HG03520 (cell line): ENCODE measurements around the gene RTN4RL1.
"Not testable (repeated sequence)": the region's sequence is repeated elsewhere in the genome, so short reads cannot be mapped to it uniquely, and the experiment has no call there.

ENCODE experiments used
- ATAC-seq: cut with Tn5 transposase; IDR thresholded peaks from one replicate; pipeline ENCODE4 v1.9.1; 2021; ENCODE audit warnings: mild to moderate bottlenecking, moderate library complexity; ENCODE audit not compliant: unreplicated experiment

Gene RTN4RL1

GRCh38 chr17:2008332-2009126 lies 16.6 kb downstream of the RTN4RL1 start:
- ATAC-seq, result no peak

DNA sequence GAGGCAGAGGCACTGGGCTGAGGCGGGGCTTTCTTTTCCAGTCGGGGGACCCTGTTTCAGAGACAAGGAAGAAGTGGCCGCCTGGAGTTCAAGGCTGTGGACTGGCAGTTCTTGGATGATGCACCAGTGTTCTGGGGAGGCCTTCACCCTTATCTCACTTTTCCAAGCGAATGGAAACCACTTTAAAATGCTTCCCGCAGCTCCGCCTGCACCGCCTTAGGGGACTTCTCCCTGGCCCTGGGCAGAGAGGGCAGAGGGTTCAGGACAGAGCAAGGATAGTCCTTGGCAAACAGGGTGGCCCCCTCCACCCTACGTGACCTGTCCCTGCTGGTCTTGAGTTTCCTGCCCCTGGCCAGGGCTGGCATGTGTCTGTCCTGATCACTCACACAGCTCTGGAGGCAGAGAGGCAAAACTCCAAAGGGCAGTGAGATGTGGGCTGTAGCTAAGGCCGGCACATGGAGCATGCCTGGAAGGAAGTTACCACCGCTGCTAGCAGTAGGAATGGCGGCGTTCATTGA lies 20.6 kb downstream of the RTN4RL1 start:
- ATAC-seq, result no peak

DNA sequence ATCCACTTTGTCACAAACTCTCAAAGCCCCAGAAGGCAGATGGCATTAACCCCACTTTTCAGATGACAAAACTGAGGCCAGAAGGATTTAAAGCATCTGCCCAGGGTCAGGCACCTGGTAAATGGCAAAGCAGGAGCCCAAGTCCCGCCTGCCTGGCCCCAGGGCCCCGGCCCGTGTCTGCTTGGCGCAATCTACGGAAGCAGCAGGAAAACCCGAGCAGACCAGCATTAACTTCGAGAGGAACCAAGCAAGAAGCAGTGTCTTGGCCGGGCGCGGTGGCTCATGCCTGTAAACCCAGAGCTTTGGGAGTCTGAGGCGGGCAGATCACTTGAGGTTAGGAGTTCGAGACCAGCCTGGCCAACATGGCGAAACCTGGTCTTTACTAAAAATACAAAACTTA lies 21.6 kb downstream of the RTN4RL1 start:
- ATAC-seq, result no peak

DNA sequence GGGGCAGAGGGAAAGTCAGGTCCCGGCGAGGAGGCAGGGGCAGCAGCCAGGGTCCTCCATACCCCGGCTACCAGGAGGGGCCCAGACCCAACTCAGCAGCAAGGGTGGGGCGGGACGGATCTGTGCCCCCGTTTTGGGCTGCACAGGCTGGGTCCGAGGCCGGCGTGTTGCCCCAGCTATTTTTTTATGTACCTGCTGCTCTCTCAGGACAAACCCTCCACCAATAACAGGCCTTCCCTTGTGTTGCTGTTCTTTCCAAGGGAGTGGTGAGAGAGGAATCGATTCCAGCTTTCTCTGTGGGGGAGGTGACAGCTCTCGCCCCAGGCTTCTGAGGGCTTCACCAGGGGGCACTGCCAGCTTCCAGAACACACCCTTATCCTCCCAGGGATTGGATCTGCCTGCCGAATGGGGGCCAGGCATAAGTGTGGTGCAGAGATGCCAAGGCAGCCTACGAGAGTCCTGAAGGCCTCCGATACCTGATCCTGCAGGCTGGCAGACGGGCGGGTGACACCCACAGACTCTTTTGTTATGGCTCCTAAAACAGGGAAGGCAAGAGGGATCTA lies 22.3 kb downstream of the RTN4RL1 start:
- ATAC-seq, result no peak

DNA sequence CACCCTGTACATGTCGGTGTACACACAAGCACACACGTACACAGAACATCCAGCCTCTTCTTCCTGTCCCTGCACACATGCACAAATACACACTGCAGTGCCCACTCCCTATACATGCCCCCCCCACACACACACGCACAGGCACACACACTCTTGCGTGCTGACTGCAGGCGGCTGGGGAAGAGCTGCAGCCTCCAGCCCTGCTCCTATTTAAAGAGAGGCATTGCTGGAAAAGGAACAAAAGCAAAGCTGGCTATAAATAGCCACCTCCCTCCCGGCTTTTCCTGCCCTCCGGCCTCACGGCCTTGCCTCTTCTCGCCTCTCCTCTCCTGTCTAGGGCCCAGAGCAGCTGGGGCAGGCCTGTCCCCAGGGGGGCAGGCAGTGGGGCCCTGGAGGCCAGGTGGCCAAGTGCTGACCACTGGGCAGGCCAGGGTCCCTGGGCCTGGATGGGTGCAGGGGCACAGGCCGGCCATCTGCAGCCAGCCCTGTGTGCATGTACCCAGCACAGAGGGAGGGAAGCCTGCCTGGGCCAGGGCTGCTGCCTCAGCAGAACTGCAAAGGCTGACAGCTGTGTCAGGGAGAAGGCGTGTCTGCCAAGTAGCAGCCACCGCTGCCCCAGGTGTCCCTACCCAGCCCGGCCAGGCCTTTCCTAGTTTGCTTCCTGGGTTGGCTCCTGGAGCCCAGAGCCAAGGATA lies 25.4 kb downstream of the RTN4RL1 start:
- ATAC-seq, result no peak

DNA sequence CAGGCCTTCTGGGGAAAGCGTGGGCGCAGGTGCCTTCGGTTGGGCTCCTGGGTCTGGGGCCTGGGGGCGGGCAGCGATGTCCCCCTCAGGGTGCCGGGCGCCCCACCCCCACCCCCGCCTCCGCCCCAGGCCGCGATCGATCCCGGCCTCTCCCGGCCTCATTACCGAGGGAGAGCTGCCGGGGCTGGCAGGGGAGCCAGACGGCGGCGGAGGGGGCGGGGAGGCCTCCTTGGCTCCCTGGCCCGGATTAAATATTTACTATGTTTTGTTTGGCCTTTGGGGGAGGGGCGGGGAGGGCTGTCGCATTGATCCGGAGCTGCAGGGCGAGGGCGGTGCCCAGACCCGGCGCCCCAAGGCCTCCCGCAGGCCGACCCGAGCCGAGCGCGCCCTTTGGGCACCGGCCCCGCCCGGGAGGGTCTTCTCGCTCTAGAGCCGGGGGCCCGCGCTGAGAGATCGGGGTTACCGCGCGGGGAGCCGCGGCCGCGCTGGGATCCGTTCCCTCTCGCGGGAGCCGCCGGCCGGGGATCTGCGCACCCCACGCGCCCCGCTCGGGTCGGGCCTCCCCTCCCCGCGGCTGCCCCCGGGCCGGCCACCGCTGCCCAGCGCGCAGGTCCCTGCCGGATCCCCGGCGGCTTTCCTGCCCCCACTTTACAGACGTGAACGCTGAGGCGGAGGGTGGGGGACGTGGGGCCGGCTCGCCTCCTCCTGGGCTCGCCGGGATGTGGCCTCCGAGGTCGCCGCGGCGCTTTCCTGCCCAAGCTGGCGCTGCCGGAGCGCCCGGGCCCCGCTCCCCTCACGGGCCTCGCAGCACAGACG lies 27.0 kb downstream of the RTN4RL1 start:
- ATAC-seq, result no peak

DNA sequence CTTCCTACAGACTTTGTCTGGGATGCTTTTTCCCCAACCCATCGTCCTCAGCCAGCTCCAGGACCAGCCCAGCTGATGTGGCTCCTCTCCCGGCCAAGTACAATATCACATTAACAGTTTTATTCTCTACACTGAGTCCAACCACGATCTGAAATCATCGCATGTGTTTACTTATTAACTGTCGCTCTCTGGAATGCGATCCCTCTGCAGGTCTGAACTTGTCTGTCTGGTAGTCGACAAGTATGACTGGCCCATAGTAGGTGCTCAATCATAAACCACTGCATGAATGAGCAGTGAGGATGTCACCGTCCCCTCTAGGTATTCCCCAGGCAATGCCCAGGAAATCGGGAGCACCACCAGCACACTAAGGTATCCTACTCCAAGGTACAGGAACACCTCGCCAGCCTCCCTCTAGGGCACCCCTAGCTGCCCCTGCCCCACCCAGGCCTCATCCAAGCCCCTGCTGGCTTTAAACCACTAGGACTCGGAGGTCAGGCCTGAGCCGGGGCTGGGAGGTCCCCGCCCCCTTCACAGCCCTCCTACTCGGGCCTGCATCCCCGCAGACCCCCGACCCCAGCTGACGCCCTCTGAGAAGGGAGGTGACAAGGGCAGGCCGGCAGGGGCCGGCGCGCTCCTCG lies 27.7 kb downstream of the RTN4RL1 start:
- no peak for ATAC-seq

DNA sequence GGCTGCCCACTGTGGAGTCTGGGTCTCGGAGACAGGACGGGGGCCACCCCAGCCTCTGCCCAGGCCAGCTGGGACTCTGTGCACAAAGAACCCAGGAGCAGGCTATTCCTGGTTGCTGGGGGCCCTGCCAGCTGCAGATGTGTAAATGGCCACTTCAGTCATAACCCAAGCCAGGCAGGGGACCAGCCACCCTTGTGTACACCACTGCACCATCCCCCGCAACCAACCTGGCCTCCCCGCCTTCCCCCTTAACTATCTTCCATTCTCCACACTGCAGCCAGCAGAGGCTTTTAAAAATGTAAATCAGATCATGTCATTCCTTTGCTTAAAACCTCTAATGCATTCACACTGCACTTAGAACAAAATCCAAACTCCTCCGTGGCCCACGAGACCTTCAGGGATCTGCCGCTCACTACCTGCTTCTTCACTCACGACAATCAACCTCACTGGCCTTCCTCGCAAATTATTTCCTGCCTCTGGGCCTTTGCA lies 28.3 kb downstream of the RTN4RL1 start:
- ATAC-seq, result no peak

GRCh38 chr17:1995907-1996799 lies 29.0 kb downstream of the RTN4RL1 start:
- no peak for ATAC-seq

- ATAC-seq, result no peak
Observed at GRCh38 chr17:1995321-1995892, 29.7 kb downstream of the RTN4RL1 start.

GRCh38 chr17:1994707-1995106 lies 30.4 kb downstream of the RTN4RL1 start:
- no peak for ATAC-seq

DNA sequence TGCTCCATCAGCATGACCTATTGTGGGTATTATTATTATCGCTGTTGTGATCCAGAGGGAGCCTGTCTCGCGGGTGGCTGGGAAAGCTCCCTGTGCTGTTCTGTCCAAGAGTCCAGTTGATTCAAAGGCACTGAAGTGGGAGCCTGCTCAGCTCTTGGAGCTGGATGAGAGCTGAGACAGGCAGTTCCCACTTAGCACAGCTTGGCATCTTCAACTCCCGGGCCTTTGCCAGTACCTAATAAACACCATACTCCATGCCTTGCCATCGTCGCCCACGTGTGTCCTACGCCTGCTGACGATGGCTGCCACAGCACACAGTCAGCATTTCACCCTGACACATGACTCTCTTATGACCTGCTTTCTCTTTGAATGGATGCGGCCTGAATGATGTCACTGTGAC lies 32.6 kb downstream of the RTN4RL1 start:
- ATAC-seq, result no peak

DNA sequence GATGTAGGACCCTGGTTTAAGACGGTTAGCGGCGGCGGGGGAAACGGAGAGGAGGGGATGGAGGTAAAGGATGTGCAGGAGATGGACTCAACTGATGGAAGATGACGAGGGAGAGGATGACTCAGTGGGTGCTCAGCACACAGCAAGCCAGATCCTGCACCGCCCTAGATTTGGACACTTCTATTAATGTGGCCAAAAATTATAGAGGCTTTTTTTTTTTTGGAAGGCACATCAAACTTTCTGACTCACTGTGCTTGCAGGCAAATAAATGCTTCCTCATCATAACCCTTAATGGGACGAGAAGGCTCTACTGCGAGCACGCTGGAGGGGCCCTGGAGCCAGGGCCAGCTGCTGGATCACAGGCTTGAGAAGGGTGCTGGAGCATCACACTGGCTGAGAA lies 36.0 kb downstream of the RTN4RL1 start:
- ATAC-seq, result no peak

DNA sequence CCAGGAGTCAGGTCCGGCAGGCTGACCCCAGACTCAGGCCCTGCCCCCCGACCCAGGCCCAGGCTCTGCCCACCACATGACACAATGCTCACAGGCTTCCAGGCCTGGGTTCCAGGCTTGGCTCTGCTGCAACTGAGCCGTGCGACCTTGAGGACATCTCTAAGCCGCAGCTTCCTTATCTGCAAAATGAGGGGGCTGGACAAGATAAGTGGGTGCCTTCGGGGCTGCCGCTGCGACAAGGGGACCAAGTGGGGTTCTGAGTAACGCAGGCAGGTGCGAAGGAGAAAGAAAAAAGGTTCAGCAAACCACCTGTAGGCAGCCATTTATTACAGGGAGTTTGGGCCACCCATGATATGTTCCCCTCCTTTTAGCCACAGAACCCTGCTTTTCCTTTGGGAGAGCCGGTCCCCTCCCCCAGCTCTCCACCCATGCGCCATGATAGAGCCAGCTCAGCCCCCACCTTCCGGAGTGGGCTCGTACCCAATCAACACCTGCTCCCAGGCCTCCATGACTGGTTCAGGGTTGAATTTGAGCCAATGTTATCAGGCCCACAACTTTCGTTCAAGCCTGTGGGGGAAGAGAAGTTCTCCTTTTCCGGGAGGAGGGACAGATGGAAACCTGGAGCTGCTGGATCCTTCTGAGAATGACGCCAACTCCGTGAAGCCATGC lies 38.2 kb downstream of the RTN4RL1 start:
- no peak for ATAC-seq

GRCh38 chr17:1985686-1986085 lies 39.4 kb downstream of the RTN4RL1 start:
- ATAC-seq, result no peak

DNA sequence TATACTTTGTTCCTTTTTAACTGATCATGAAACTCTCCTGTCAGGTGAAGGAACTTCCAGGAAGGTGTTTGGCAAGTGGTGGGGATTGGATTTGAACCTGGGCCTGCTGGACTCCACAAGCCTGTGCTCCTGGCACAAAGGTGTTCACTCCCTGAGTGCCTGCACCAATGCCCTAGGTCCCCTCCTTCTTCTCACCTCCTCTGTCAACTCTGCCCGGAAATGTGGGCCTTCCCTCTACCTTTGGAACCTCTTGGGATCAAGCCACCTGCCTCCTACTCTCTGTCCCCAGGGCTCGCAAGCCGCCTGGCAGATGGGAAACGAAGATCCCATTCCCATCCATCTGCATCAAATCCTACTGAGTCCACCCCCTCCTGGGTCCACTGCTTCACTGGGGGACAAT lies 40.0 kb downstream of the RTN4RL1 start:
- ATAC-seq, result no peak

- ATAC-seq, result not testable (repeated sequence)
Observed at GRCh38 chr17:1982793-1983366, 42.3 kb downstream of the RTN4RL1 start.

- ATAC-seq, result no peak
Observed at GRCh38 chr17:1980665-1981250, 44.4 kb downstream of the RTN4RL1 start.
